ENCODE measurements around the gene METTL2B. TPM values are rescaled to one million over a fixed set of nuclear protein-coding genes. Genes with fewer than 3 reads are reported as not detected.

Gene METTL2B, protein sequence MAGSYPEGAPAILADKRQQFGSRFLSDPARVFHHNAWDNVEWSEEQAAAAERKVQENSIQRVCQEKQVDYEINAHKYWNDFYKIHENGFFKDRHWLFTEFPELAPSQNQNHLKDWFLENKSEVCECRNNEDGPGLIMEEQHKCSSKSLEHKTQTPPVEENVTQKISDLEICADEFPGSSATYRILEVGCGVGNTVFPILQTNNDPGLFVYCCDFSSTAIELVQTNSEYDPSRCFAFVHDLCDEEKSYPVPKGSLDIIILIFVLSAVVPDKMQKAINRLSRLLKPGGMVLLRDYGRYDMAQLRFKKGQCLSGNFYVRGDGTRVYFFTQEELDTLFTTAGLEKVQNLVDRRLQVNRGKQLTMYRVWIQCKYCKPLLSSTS
- 17.9 to 25.7 TPM (median 23.4 TPM) in 5 replicates for total RNA-seq (2022; extraction: Qiagen RNA extraction; ENCODE audit: low read depth)

DNA sequence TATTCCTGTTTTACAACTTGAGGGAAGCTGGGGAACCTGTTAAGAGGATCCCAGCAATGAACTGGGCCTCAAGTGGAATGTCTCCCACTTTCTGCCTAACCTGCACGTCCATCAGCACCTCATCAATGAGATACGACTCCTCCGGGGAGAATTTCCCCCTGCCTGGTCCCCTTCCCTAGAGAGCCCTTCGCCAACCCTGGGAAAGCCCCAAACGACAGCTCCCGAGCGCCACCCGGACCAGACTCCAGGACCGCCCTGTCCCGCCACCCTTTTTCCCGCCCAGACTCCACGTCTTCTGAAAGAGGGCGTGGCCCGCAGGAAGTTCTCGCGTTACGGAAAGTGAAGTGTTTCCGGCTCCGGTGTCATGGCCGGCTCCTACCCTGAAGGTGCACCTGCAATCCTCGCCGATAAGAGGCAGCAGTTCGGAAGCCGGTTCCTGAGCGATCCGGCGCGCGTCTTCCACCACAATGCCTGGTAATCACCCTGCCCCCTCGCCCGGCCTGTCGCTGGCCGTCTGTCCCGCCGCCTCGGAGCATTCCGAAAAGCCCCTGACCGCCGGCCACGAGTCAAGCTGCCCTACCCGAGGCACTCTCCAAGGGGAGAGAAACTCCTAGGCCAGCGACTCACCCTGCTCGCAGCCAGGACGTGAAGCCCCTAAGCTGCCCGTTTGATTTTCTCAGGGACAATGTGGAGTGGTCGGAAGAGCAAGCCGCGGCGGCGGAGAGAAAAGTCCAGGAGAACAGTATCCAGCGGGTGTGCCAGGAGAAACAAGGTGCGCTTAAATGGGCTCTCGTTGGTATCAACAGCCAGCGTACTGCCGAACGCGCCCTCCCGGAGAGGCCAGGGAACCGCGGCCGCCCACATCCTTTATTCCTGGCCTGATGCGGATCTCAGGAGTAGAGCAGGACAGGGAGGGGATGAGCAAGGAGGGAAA, at the start of gene METTL2B:
TSS of gene METTL2B (plus strand) at position 347 of the 934 bp plus-strand sequence. CDS start at position 365, 18 bp downstream.

GRCh38 chr7:128455543-128456254, 20.8 kb upstream of the METTL2B start, which contains the start of gene HILPDA:
Gene HILPDA (plus strand): TSS chr7:128455878. CDS start chr7:128457269, 1,391 bp downstream.

Other genes with a start within 250 kb of the METTL2B start
- gene LEP, start 235.5 kb upstream of the METTL2B start, total RNA-seq (2022; extraction: Qiagen RNA extraction; ENCODE audit: low read depth), result not detected in 5 replicates
- gene RBM28, start 132.8 kb upstream of the METTL2B start, total RNA-seq (2022; extraction: Qiagen RNA extraction; ENCODE audit: low read depth), result 55.3 to 75.3 TPM (median 56.3 TPM) in 5 replicates
- gene PRRT4, start 115.1 kb upstream of the METTL2B start, total RNA-seq (2022; extraction: Qiagen RNA extraction; ENCODE audit: low read depth), result 0.35 to 0.71 TPM (median 0.40 TPM) in 4 of 5 replicates, not detected in the other
- 81.5 to 122 TPM (median 115 TPM) in 5 replicates for gene IMPDH1, start 66.8 kb upstream of the METTL2B start, total RNA-seq (2022; extraction: Qiagen RNA extraction; ENCODE audit: low read depth)
- gene HILPDA, start 20.9 kb upstream of the METTL2B start, total RNA-seq (2022; extraction: Qiagen RNA extraction; ENCODE audit: low read depth), result 20.1 to 27.1 TPM (median 25.8 TPM) in 5 replicates
- 0.52 to 1.2 TPM (median 0.75 TPM) in 5 replicates for gene GARIN1A, start 195.5 kb downstream of the METTL2B start, total RNA-seq (2022; extraction: Qiagen RNA extraction; ENCODE audit: low read depth)